ENCODE results near the gene CD38.
A peak's percentile ranks its signal among the peaks of the same experiment; 100 is the strongest.
"Not testable (repeated sequence)": the region's sequence is repeated elsewhere in the genome, so short reads cannot be mapped to it uniquely, and the experiment has no call there.

Gene CD38

GRCh38 chr4:15778289-15779241 is at the start of gene CD38:
Gene CD38 (plus strand): TSS chr4:15778328. CDS start chr4:15778415, 87 bp downstream.
- peak; percentile 3 for DNase-seq

- DNase-seq = peak; percentile 29
Observed at GRCh38 chr4:15729910-15730533, 48.1 kb upstream of the CD38 start.

GRCh38 chr4:15733061-15733460 is 45.1 kb upstream of the CD38 start:
- DNase-seq = not testable (repeated sequence)

GRCh38 chr4:15735536-15735935 is 42.6 kb upstream of the CD38 start:
- DNase-seq = no peak

- DNase-seq = no peak
Observed at GRCh38 chr4:15736514-15737050, 41.5 kb upstream of the CD38 start.

GRCh38 chr4:15737255-15737654 is 40.9 kb upstream of the CD38 start:
- DNase-seq = no peak

GRCh38 chr4:15738877-15739276 is 39.3 kb upstream of the CD38 start:
- DNase-seq = no peak

- no peak for DNase-seq
Observed at GRCh38 chr4:15740764-15741404, 37.2 kb upstream of the CD38 start.

- no peak for DNase-seq
Observed at GRCh38 chr4:15742083-15742582, 36.0 kb upstream of the CD38 start.

- DNase-seq = no peak
Observed at GRCh38 chr4:15742637-15743036, 35.5 kb upstream of the CD38 start.

GRCh38 chr4:15744016-15744545 is 34.0 kb upstream of the CD38 start:
- DNase-seq = no peak

- DNase-seq = no peak
Observed at GRCh38 chr4:15746110-15746509, 32.0 kb upstream of the CD38 start.

- no peak for DNase-seq
Observed at GRCh38 chr4:15749001-15749400, 29.1 kb upstream of the CD38 start.

GRCh38 chr4:15751153-15751552 is 27.0 kb upstream of the CD38 start:
- no peak for DNase-seq

- DNase-seq = no peak
Observed at GRCh38 chr4:15753081-15753480, 25.0 kb upstream of the CD38 start.

- no peak for DNase-seq
Observed at GRCh38 chr4:15753786-15754185, 24.3 kb upstream of the CD38 start.

- DNase-seq = no peak
Observed at GRCh38 chr4:15754323-15754722, 23.8 kb upstream of the CD38 start.

GRCh38 chr4:15755321-15756155 is 22.6 kb upstream of the CD38 start:
- no peak for DNase-seq

GRCh38 chr4:15756361-15756861 is 21.7 kb upstream of the CD38 start:
- DNase-seq = no peak

GRCh38 chr4:15757054-15757453 is 21.1 kb upstream of the CD38 start:
- no peak for DNase-seq

GRCh38 chr4:15758294-15758693 is 19.8 kb upstream of the CD38 start:
- no peak for DNase-seq

- not testable (repeated sequence) for DNase-seq
Observed at GRCh38 chr4:15762460-15762859, 15.7 kb upstream of the CD38 start.

Data from NCI-H146 (cell line).